H9 (cell line): ENCODE measurements around the gene DUS2. TPM values are rescaled to one million over a fixed set of nuclear protein-coding genes. Genes with fewer than 3 reads are reported as not detected.

Experiments used
- DNase-seq: peaks from one replicate; pipeline ENCODE4 v3.0.0-alpha.2; 2017
- H2AFZ ChIP-seq: one replicate; pipeline ENCODE4 v1.6.1; 2013; ENCODE audit warnings: mild to moderate bottlenecking, low read length, control low read depth, moderate library complexity
- H2AK5ac ChIP-seq: 2 replicates; pipeline ENCODE4 v1.6.1; 2013; ENCODE audit warnings: low read length, control low read depth, mixed read lengths; ENCODE audit not compliant: insufficient read length
- H2BK120ac ChIP-seq: one replicate; pipeline ENCODE4 v1.6.1; 2013; ENCODE audit warnings: low read depth, mild to moderate bottlenecking, low read length, control low read depth, inconsistent platforms; ENCODE audit not compliant: poor library complexity, severe bottlenecking
- H2BK12ac ChIP-seq: 2 replicates; pipeline ENCODE4 v1.6.1; 2013; ENCODE audit warnings: low read length, control low read depth, mixed read lengths, low read depth; ENCODE audit not compliant: insufficient read length
- H2BK15ac ChIP-seq: 2 replicates; pipeline ENCODE4 v1.6.1; 2013; ENCODE audit warnings: low read depth, low read length, control low read depth
- H2BK20ac ChIP-seq: one replicate; pipeline ENCODE4 v1.6.1; 2013; ENCODE audit warnings: low read depth, mild to moderate bottlenecking, low read length, control low read depth, inconsistent platforms; ENCODE audit not compliant: poor library complexity, severe bottlenecking
- H2BK5ac ChIP-seq: 2 replicates; pipeline ENCODE4 v1.6.1; 2013; ENCODE audit warnings: low read length, control low read depth, mixed read lengths; ENCODE audit not compliant: insufficient read length
- H3K14ac ChIP-seq: 2 replicates; pipeline ENCODE4 v1.6.1; 2013; ENCODE audit warnings: low read length, control low read depth; ENCODE audit not compliant: insufficient read depth
- H3K18ac ChIP-seq: 2 replicates; pipeline ENCODE4 v1.6.1; 2013; ENCODE audit warnings: low read depth, mild to moderate bottlenecking, mixed read lengths, low read length, control low read depth; ENCODE audit not compliant: insufficient read length
- H3K23ac ChIP-seq: 2 replicates; pipeline ENCODE4 v1.6.1; 2013; ENCODE audit warnings: low read length, control low read depth, mixed read lengths, low read depth; ENCODE audit not compliant: insufficient read length
- H3K23me2 ChIP-seq: 2 replicates; pipeline ENCODE4 v1.6.1; 2013; ENCODE audit warnings: low read depth, mild to moderate bottlenecking, mixed read lengths, low read length, control low read depth; ENCODE audit not compliant: insufficient read length, poor library complexity, severe bottlenecking
- H3K27ac ChIP-seq: 2 replicates; pipeline ENCODE4 v1.5.1; 2013; ENCODE audit warnings: low read length, control low read depth, mixed read lengths, low read depth; ENCODE audit not compliant: insufficient read length
- H3K27me3 ChIP-seq: 2 replicates; pipeline ENCODE4 v1.6.1; 2013; ENCODE audit warnings: low read length, control low read depth, inconsistent platforms; ENCODE audit not compliant: insufficient read depth
- H3K4ac ChIP-seq: 2 replicates; pipeline ENCODE4 v1.6.1; 2013; ENCODE audit warnings: low read depth, mild to moderate bottlenecking, control low read depth, inconsistent platforms, low read length, moderate library complexity
- H3K4me1 ChIP-seq: 2 replicates; pipeline ENCODE4 v1.6.1; 2013; ENCODE audit warnings: low read length, control low read depth, inconsistent platforms; ENCODE audit not compliant: insufficient read depth
- H3K4me2 ChIP-seq: 2 replicates; pipeline ENCODE4 v1.6.1; 2013; ENCODE audit warnings: low read length, control low read depth, mixed read lengths; ENCODE audit not compliant: insufficient read length, insufficient read depth
- H3K56ac ChIP-seq: 2 replicates; pipeline ENCODE4 v1.6.1; 2013; ENCODE audit warnings: low read depth, mild to moderate bottlenecking, mixed read lengths, low read length, control low read depth; ENCODE audit not compliant: insufficient read length
- H3K79me1 ChIP-seq: 2 replicates; pipeline ENCODE4 v1.6.1; 2013; ENCODE audit warnings: low read depth, mild to moderate bottlenecking, moderate library complexity, low read length, control low read depth, inconsistent platforms; ENCODE audit not compliant: insufficient read depth, poor library complexity, severe bottlenecking
- H3K79me2 ChIP-seq: 2 replicates; pipeline ENCODE4 v1.6.1; 2013; ENCODE audit warnings: low read length, control low read depth, inconsistent platforms; ENCODE audit not compliant: insufficient read depth
- H3K9ac ChIP-seq: 2 replicates; pipeline ENCODE4 v1.6.1; 2013; ENCODE audit warnings: low read length, control low read depth, mixed read lengths; ENCODE audit not compliant: insufficient read length; ENCODE audit errors: extremely low read depth
- H3K9me3 ChIP-seq: one replicate; pipeline ENCODE4 v1.6.1; 2013; ENCODE audit warnings: low read depth, low read length, inconsistent platforms; ENCODE audit not compliant: control insufficient read depth
- H3T11ph ChIP-seq: one replicate; pipeline ENCODE4 v1.6.1; 2013; ENCODE audit warnings: mild to moderate bottlenecking, low read length, control low read depth, inconsistent platforms
- H4K20me1 ChIP-seq: one replicate; pipeline ENCODE4 v1.6.1; 2013; ENCODE audit not compliant: control insufficient read depth, insufficient read length, insufficient read depth
- H4K5ac ChIP-seq: 2 replicates; pipeline ENCODE4 v1.6.1; 2013; ENCODE audit warnings: low read depth, mild to moderate bottlenecking, mixed read lengths, low read length, control low read depth; ENCODE audit not compliant: insufficient read length
- H4K8ac ChIP-seq: replicated peaks from 2 replicates; pipeline ENCODE4 v1.6.1; 2013; ENCODE audit warnings: low read length, control low read depth, mixed read lengths, low read depth; ENCODE audit not compliant: insufficient read length
- H4K91ac ChIP-seq: 2 replicates; pipeline ENCODE4 v1.6.1; 2013; ENCODE audit warnings: low read depth, mild to moderate bottlenecking, moderate library complexity, mixed read lengths, low read length, control low read depth; ENCODE audit not compliant: insufficient read length
- H3K27ac Mint-ChIP-seq, 3 experiments: 2 replicates in 2 of 3; 3 replicates in 1 of 3; pipeline ENCODE4 v1.8.0; 2020 to 2021; ENCODE audit warnings: mixed read lengths in 3 of 3, mild to moderate bottlenecking in 1 of 3, moderate library complexity in 1 of 3
- H3K27me3 Mint-ChIP-seq: 2 replicates; pipeline ENCODE4 v1.8.0; 2021; ENCODE audit warnings: low read depth, mild to moderate bottlenecking, moderate library complexity, mixed read lengths
- H3K36me3 Mint-ChIP-seq, 3 experiments: 2 replicates in 2 of 3; 3 replicates in 1 of 3; pipeline ENCODE4 v1.8.0; 2020 to 2021; ENCODE audit warnings: low read depth in 3 of 3, mixed read lengths in 3 of 3; ENCODE audit not compliant: insufficient read depth in 1 of 3
- H3K4me1 Mint-ChIP-seq, 2 experiments: 2 replicates each; pipeline ENCODE4 v1.8.0; 2020; ENCODE audit warnings: mixed read lengths in 2 of 2
- H3K4me3 Mint-ChIP-seq, 2 experiments: 2 replicates in 1 of 2; 3 replicates in 1 of 2; pipeline ENCODE4 v1.8.0; 2020 to 2021; ENCODE audit warnings: mild to moderate bottlenecking in 2 of 2, mixed read lengths in 2 of 2, moderate library complexity in 1 of 2
- H3K9me3 Mint-ChIP-seq, 2 experiments: 2 replicates in 1 of 2; 3 replicates in 1 of 2; pipeline ENCODE4 v1.8.0; 2020; ENCODE audit warnings: mild to moderate bottlenecking in 2 of 2, mixed read lengths in 2 of 2, moderate library complexity in 1 of 2
- CTCF ChIP-seq: fragments of 200-600 bp; sonication (generic); conservative IDR thresholded peaks from 3 replicates; pipeline ENCODE4 v1.8.0; 2021; ENCODE audit warnings: antibody characterized with exemption, mild to moderate bottlenecking
- WGBS: extraction: QIAGEN DNeasy Blood & Tissue Kit; methylation state at CpG from one replicate; pipeline ENCODE4 v1.1.7; 2013; ENCODE audit warnings: missing lambda C conversion rate, low lambda C conversion rate, mixed read lengths; ENCODE audit not compliant: insufficient read length; ENCODE audit errors: extremely low coverage; 5-methylcytosine and 5-hydroxymethylcytosine counted together
- total RNA-seq: library from RNA; stranded (reverse); gene quantifications from 2 replicates; pipeline ENCODE4 v1.2.1, GENCODE V29; 2021

Gene DUS2
- total RNA-seq, 1 experiment from 2014 or later: 28.5 TPM

- no peak overlapping the region for H3K4me2 ChIP-seq
- Mint-ChIP-seq H3K27me3 (no peaks in the 10 kb centered on the region; the same call in 1 of the 2 replicates), H3K27ac (no peak overlapping the region), H3K4me3 (no peak overlapping the region), H3K9me3 (peaks cover 31 to 34% of the 10 kb centered on the region in 2 experiments), H3K4me1 (peaks cover 7 to 14% of the 10 kb centered on the region in 2 experiments; a peak in 3 of 4 replicates), H3K36me3 (peaks cover 20 to 38% (median 23%) of the 10 kb centered on the region in 3 experiments)
- no peak overlapping the region for H3K9ac ChIP-seq
- no peak overlapping the region for H3K56ac ChIP-seq
- TF ChIP-seq CTCF: no peak
- no peak overlapping the region for H3T11ph ChIP-seq
- H3K79me2 ChIP-seq: peaks cover 7% of the 10 kb centered on the region; the same call in 1 of the 2 replicates
- no CpG with 5 or more reads among the region's 2 CpGs for WGBS
- no peak overlapping the region for H2BK12ac ChIP-seq
- H3K23me2 ChIP-seq: no peaks in the 10 kb centered on the region
- H3K4me1 ChIP-seq: no peaks in the 10 kb centered on the region; the same call in 1 of the 2 replicates
- H3K9me3 ChIP-seq: no peaks in the 10 kb centered on the region
- H2BK5ac ChIP-seq: no peak overlapping the region
- H3K14ac ChIP-seq: no peak overlapping the region
- H4K8ac ChIP-seq: no peak overlapping the region
- H3K4ac ChIP-seq: no peak overlapping the region
- no peak overlapping the region for H2AK5ac ChIP-seq
- H2AFZ ChIP-seq: no peak overlapping the region
- H4K91ac ChIP-seq: no peak overlapping the region
- H2BK120ac ChIP-seq: no peak overlapping the region
- no peaks in the 10 kb centered on the region; the same call in 1 of the 2 replicates for H3K27me3 ChIP-seq
- no peak overlapping the region for H3K27ac ChIP-seq
- H3K23ac ChIP-seq: no peak overlapping the region
- H3K18ac ChIP-seq: no peak overlapping the region
- no peak overlapping the region for H4K5ac ChIP-seq
- H2BK15ac ChIP-seq: no peak overlapping the region
- H4K20me1 ChIP-seq: no peaks in the 10 kb centered on the region
- H3K79me1 ChIP-seq: peaks cover 8% of the 10 kb centered on the region
- DNase-seq: no peak
- no peak overlapping the region for H2BK20ac ChIP-seq
Measured at GRCh38 chr16:68111379-68111778, 88.3 kb downstream of the DUS2 start.
